Raji (cell line): ENCODE results near the gene ANXA11.

ENCODE experiments used
- POLR2A ChIP-seq: IDR thresholded peaks from 2 replicates; pipeline ENCODE4 v1.6.1; 2011; ENCODE audit warnings: low read depth, low read length, control low read depth; ENCODE audit not compliant: insufficient read depth

The ANXA11 gene

GRCh38 chr10:80185578-80186299 is 19.6 kb downstream of the ANXA11 start:
- no peak for TF ChIP-seq POLR2A

- no peak for TF ChIP-seq POLR2A
Measured at GRCh38 chr10:80184291-80184690, 21.0 kb downstream of the ANXA11 start.

GRCh38 chr10:80183436-80183835 is 21.9 kb downstream of the ANXA11 start:
- TF ChIP-seq POLR2A = no peak

- TF ChIP-seq POLR2A = no peak
Measured at GRCh38 chr10:80182986-80183385, 22.4 kb downstream of the ANXA11 start.

DNA sequence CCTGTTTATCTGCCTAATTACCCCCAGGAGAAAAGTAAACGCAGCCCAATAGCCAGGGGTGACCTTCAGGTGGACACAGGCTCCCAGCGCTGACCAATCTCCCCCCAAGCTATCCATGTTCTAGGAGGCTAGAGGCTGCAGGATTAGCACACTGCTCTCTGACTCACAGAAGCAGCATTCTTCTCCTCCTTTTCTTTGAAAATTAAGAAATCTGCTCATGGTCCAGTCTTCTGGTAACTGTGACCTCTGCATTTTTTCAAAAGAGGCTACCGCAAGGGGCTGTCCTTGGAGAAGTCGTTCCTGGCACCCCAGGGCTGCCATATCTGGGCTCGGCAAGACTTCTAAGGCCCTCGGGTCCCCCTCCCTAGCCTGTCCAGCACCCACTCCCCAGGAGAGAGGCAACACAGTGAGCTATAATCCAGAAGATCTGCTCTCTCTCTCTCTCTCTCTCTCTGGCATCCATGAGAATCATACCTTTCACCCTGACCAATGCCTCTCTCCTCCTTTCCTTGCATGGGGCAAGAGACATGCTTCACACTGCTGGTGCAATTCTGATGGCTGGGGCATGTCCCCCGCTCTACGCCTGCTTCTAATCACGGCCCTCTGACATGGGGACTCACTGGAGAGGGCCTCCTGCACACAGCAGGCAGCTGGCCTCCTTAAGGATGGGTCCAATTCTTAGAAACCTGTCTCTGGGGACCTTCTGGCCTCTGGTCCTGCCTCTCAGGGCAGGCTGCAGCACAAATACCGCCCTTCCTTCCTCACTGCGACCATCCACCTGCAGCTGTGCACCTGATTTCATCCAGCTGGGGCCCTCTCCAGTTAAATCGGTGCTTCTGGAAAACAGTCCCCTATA is 27.3 kb downstream of the ANXA11 start:
- no peak for TF ChIP-seq POLR2A

- TF ChIP-seq POLR2A = no peak
Measured at GRCh38 chr10:80176526-80176925, 28.8 kb downstream of the ANXA11 start.

DNA sequence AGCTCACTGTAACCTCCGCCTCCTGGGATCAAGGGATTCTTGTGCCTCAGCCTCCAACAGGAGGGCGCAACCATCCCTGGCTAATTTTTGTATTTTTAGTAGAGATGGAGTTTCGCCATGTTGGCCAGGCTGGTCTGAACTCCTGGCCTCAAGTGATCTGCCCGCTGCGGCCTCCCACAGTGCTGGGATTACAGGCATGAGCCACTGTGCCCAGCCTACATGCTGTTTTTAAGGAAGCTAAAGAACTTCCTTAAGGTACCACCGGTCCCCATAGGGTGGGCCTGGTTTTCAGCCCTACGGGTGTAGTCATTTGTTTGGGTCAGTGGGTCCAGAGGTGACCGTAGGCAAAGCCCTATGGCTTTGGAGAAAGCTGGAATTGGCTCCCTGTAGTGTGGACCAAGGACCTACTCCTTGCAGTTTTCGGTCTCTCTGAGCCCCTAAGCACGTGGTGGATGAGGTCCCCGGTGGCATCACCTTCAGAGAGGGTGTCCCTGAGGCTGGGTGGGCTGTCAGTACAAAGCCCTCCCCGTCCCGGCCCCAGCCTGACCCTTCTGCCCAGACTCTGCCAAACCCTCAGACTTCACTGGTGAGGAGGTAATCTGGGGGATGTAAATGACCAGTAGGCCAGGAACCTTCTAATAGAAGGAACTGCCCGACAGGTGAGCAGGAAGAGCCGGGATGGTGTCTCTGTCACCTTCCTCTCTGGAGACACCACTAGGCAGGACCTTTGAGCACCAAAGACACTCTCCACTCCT is 30.5 kb downstream of the ANXA11 start:
- TF ChIP-seq POLR2A = no peak

DNA sequence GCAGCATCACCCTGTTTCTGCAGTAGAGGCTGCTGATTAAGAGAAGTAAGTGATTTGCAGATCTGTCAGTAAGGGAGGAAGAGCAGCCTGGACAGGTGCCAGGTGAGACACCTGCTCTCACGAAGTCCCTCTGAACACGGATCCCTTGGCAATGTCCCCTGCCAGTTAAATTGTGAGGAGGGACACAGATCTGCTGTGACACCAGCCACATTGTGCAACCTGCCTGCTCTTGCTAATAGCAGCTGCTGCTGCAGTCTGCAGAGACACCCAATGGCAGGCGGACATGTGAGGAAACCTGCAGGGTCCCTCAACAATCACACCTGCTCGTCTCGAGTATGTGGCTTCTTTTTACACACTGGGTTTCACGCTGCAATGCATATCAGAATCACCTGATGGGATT is 31.9 kb downstream of the ANXA11 start:
- no peak for TF ChIP-seq POLR2A

DNA sequence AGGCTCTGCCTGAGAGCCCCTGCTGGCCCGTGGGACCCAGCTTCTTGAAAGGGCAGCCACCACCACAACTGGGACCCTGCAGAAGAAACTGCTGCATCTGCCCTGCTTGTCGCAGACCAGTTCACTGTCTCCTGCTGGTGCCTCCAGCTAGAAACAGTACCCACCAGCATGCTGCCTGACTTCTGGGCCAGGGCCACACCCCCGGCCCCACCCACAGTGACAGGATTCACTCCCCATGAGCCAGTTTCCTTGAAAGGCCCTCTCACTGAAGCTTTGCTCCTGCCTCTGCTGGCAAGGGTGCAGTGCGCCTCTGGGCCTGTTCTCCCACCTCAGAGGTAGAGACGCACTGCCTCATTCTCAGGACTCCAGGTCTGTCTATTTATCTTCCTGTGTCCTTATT is 32.4 kb downstream of the ANXA11 start:
- TF ChIP-seq POLR2A = no peak

- no peak for TF ChIP-seq POLR2A
Measured at GRCh38 chr10:80171248-80171660, 34.1 kb downstream of the ANXA11 start.

- TF ChIP-seq POLR2A = no peak
Measured at GRCh38 chr10:80170641-80171040, 34.7 kb downstream of the ANXA11 start.

DNA sequence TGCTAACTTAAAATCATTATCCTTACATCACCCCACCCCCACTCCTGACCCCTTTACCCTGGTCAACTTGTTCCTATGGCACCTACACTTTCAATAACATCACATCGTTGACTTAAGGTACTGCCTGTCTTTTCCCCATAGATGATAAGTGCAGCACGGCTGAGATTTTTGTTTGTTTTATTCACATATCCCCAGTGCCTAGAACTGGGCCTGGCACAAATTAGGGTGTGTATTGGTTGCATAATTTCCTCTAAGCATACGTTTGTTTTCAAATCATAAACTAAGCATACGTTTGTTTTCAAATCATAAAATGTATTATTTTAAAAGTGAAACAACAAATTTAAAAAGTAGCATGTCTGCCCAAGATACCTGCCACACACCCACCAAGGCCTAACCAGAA is 35.3 kb downstream of the ANXA11 start:
- no peak for TF ChIP-seq POLR2A

GRCh38 chr10:80168679-80169380 is 36.5 kb downstream of the ANXA11 start:
- TF ChIP-seq POLR2A = no peak

- TF ChIP-seq POLR2A = no peak
Measured at GRCh38 chr10:80168162-80168511, 37.2 kb downstream of the ANXA11 start.
